GM20000 (cell line): ENCODE results near the gene SPAG16.

ENCODE experiments used
- DNase-seq: peaks from one replicate; pipeline ENCODE4 v3.0.0; 2012; ENCODE audit warnings: low spot score
- TF ChIP-seq, protein P1 (sequence below): IDR thresholded peaks from 2 replicates; pipeline ENCODE4 v1.5.1; 2012; ENCODE audit warnings: mild to moderate bottlenecking, control low read depth; ENCODE audit errors: extremely low read depth, missing control alignments

Gene SPAG16

GRCh38 chr2:213429516-213429915, 145.3 kb downstream of the SPAG16 start:
- TF ChIP-seq, protein P1, sequence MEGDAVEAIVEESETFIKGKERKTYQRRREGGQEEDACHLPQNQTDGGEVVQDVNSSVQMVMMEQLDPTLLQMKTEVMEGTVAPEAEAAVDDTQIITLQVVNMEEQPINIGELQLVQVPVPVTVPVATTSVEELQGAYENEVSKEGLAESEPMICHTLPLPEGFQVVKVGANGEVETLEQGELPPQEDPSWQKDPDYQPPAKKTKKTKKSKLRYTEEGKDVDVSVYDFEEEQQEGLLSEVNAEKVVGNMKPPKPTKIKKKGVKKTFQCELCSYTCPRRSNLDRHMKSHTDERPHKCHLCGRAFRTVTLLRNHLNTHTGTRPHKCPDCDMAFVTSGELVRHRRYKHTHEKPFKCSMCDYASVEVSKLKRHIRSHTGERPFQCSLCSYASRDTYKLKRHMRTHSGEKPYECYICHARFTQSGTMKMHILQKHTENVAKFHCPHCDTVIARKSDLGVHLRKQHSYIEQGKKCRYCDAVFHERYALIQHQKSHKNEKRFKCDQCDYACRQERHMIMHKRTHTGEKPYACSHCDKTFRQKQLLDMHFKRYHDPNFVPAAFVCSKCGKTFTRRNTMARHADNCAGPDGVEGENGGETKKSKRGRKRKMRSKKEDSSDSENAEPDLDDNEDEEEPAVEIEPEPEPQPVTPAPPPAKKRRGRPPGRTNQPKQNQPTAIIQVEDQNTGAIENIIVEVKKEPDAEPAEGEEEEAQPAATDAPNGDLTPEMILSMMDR: no peak
- DNase-seq: no peak

DNA sequence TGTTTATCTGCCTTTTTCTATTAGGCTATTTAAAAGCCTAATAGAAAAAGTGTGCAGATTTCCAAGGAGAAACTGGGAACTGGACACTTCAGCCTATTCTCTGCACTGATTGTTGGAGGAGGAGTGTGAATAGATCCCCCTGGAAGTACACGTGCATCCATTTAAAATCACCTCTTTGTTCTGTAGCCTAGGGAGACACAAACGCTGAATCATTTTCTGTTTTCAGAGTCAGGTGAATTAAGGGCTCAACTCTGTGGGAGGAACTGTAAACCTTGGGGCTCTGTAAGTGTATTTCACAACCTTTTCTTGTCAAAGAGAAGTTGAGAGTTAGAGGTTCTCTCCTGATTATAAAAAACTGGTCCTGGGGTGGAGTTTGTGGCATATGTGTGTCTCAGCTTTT, 159.7 kb downstream of the SPAG16 start:
- no peak for DNase-seq
- TF ChIP-seq, protein P1: no peak

GRCh38 chr2:213451542-213452239, 167.4 kb downstream of the SPAG16 start:
- DNase-seq: no peak
- TF ChIP-seq, protein P1: no peak

GRCh38 chr2:213455316-213456008, 171.2 kb downstream of the SPAG16 start:
- TF ChIP-seq, protein P1: no peak
- no peak for DNase-seq

GRCh38 chr2:213475433-213475832, 191.2 kb downstream of the SPAG16 start:
- DNase-seq: no peak

GRCh38 chr2:213476641-213477040, 192.4 kb downstream of the SPAG16 start:
- no peak for DNase-seq
- TF ChIP-seq, protein P1: no peak

More at GRCh38 chr2:213475433-213475832, 191.2 kb downstream of the SPAG16 start:
- TF ChIP-seq, protein P1: no peak

- no peak for DNase-seq
- TF ChIP-seq, protein P1: no peak
These were observed 205.8 kb downstream of the SPAG16 start for GRCh38 chr2:213490087-213490486.
